ENCODE results near the gene FSTL5.
"Not testable (repeated sequence)": the region's sequence is repeated elsewhere in the genome, so short reads cannot be mapped to it uniquely, and the experiment has no call there.

Gene FSTL5

DNA sequence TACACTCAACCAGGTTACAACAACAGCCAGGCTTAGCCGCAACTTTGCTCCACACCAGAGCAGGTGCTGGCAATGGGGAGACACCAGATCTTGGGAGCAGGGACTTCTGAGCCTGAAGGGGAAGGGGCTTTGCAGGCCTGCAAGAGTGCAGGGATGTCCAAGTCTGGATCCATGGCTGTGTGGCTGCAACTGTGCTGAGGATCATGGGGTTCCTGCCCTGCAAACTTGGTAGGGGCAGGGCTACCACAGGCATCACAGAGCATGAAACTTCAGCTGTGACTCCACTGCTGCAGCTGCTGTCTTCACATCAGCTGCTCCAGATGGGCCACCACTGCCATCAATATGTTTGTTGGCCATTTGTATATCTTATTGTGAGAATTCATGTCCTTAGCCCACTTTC, 340.4 kb downstream of the FSTL5 start:
- no peak for DNase-seq

DNA sequence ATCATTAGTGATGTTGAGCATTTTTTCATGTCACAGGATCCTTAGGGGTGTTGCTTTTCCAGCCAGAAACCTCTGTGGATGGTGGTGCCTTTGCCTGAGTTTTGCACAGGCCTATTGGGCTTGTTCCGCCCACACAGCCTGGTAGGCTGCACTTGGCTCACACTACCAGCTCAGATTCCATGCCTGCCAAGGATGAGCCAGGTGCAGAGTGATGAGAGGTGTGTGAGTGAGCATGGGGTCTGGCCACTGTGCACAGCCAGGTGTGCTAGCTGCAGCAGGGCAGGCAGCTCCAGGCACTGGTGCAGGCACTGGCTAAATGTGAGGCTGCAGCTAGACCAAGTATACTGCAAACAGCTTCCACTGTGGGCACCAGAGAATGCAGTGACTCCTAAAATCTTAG, 341.6 kb downstream of the FSTL5 start:
- DNase-seq: no peak

DNA sequence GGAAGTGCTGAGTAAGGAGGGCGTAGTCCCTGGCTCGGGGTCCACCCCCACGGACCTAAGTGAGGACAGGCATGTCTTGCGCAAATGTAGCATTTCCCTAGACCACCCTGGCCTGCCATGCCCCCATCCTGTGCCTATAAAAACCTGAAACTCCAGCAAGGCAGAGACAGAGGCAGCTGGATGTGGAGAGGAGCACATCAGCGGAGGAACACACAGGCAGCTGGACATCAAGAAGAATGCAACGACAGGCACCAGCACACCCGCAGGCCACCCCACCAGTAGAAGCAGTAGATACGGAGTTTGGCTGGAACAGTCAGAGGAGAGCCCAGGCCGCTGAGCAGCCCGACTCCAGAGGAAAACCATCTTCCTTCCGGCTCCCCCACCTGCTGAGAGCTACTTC, 345.9 kb downstream of the FSTL5 start:
- no peak for DNase-seq

GRCh38 chr4:161816958-161817357, 346.8 kb downstream of the FSTL5 start:
- DNase-seq: no peak

- no peak for DNase-seq
Observed at GRCh38 chr4:161815841-161816240, 348.0 kb downstream of the FSTL5 start.

DNA sequence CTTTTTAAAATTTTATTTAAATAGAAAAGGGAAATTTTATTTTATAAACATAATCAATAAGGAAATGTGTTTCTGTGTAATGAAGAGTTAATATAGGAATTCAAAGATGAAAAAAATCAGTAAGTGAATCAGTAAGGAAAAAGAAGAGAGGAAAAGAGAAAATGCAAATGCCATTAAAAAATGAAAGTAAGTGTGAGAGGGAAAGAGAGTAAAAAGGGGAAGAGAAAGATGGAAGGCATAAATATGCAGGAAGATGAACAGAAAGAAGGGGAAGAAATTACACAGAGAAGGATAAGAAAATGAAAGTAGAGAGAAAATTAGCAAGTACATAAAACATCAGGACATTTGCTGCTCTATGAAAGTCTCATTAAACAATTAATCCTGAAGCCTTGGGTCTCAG, 349.9 kb downstream of the FSTL5 start:
- no peak for DNase-seq

DNA sequence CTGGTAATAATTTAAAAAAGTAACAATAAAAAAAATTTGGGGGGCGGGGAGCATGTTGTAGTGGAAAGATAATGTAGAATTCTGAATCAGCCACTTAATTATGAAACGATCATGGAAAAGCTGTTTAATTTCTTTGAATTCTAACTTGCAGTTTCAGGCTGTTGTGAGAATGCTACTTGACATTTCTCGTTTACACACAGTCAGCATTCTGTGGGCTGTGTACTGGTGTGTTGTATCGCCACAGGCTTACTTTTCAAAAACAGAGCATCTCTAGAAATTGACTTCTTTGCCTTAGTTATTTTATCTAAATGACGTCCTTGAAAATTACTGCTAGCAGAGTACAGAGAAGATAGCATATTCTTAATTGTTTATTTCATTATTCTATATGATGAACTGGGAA, 350.4 kb downstream of the FSTL5 start:
- DNase-seq: no peak

DNA sequence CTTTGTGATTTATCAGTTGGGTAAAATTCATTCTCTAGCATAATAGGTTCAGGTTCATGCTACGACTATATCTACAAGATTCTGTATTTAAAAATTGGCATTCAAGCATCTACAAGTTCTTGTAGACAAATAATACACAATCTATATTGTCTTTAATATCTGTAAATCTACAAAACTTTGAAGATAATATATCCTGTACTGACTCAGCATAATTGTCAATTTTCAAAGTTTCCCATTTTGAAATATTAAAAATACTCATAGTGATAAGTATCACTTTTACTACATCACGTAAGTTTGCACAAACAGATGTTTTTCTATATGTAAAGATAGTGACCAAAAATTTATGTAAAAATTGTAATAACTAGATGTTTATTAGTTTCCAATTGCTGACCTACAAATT, 360.6 kb downstream of the FSTL5 start:
- no peak for DNase-seq

DNA sequence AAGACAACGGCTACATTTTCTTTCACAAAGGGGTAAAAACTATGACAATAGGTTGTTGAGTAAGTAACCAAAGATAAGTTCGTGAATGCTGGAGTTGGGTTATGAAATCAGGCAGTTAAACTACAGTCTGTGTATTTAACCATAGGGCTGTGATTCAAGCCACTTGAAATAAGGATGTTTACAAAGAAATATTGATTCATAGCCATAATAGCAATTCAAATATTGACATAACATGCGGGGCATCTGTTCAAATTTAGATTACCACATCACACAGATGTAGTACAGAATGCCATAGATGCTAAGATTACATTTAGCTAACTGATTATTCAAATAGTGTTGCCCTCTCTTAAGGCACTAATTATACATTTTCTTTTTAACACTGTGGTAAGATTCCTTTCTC, 364.1 kb downstream of the FSTL5 start:
- no peak for DNase-seq

GRCh38 chr4:161792991-161793390, 370.8 kb downstream of the FSTL5 start:
- DNase-seq: no peak

DNA sequence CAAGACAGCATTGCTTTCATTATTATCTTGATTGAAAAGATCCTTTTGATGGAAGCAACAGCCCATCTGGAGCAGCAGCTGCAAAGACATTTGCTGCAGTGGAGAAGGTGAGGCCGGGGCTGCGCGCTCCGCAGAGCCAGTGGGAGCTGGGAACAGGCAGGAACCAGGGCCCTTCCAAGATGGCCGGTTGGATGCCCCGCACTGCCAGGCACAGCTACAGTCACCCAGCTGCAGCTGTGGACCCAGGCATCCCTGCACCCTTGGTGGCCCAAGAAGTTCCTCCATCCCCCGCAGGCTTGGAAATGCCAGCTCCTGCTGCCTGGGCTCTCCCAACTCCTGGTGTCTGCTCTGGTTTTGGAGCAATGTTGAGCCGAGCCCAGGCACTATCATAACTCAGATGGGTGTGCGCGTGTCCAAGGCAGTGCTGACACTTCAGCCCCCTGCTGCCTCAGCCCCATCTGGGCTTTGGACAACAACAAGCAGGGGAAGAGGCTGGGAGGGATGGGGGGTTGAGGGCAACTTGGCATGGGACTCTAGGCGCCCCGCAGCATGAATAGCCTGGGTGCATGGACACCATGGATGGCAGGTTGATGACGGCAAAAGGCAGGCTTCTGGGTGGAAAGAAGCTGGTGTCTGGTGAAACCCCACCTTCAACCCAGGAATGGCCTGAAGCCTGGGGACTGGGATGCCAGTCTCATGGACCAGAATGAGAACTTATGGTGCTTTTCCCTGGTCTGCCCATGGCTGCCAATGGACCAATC, 371.8 kb downstream of the FSTL5 start:
- no peak for DNase-seq

- no peak for DNase-seq
Observed at GRCh38 chr4:161767116-161767515, 396.7 kb downstream of the FSTL5 start.

- no peak for DNase-seq
Observed at GRCh38 chr4:161762796-161763195, 401.0 kb downstream of the FSTL5 start.

DNA sequence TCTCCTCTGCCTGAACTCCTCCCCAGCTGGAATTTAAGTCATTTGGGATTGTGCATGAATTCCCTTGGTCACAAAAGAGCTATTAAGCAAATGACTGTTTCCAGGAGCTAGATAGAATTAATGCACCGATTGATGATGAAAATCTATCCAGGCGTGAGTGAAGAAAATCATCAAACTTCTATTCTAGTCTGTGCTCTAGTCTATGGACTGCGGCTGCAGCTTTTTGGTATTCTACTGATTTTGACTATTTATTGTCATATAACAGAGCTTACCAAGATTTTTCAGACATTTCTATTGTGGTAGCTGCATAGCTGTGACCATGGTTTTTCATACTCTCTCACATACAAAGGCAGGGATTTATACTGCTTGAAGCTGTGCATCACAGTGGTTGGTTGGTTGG, 403.8 kb downstream of the FSTL5 start:
- DNase-seq: no peak

DNA sequence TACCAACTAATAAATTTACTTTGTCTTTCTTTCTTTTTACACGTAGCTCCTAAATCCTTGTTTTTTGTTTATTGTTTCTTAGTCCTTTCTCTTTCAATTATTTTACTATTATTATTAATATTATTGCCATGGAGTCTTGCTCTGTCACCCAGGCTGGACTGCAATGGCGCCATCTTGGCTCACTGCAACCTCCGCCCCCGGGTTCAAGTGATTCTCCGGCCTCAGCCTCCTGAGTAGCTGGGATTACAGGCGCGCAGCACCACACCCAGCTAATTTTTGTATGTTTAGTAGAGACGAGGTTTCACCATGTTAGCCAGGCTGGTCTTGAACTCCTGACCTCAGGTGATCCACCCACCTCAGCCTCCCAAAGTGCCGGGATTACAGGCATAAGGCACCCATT, 405.4 kb downstream of the FSTL5 start:
- DNase-seq: not testable (repeated sequence)

DNA sequence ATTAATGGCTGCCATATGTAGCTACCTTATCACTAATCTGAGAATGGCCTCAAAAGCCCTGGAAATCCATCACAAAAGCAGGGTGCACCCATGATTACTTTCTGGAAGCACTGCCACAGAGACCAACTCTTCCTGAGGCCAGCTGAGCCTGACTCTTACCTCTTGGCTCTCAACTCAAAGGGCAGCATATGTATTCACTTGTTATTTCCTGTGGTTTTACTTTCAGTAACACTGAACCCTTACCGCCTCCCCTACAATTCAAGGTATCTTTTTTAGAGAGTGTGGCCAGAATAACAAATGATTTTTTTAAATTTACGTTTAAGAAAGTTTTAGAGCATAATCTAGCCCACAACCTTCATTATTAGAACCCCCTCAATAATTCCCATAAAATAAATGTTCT, 434.9 kb downstream of the FSTL5 start:
- DNase-seq: no peak

GRCh38 chr4:161721947-161722346, 441.9 kb downstream of the FSTL5 start:
- no peak for DNase-seq

DNA sequence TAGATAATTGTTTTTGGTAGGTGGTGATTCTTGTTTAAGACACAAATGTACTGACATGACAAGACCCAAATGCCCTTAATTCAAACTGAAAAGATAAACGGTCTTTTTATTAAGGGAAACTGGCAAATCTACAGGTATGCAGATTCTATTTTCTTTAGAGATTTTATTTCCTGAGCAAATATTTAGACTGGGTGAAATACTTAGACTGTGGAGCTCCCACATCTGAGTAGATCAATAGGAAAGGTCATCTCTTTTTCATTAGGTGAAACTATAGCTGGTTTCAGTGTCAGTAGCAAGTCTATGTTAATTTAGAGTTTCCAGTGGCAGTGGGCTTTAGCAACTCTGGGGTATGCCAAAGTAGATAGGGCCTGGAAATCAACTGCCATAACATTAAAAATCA, 446.7 kb downstream of the FSTL5 start:
- DNase-seq: no peak

- DNase-seq: no peak
Observed at GRCh38 chr4:161714931-161715330, 448.9 kb downstream of the FSTL5 start.

DNA sequence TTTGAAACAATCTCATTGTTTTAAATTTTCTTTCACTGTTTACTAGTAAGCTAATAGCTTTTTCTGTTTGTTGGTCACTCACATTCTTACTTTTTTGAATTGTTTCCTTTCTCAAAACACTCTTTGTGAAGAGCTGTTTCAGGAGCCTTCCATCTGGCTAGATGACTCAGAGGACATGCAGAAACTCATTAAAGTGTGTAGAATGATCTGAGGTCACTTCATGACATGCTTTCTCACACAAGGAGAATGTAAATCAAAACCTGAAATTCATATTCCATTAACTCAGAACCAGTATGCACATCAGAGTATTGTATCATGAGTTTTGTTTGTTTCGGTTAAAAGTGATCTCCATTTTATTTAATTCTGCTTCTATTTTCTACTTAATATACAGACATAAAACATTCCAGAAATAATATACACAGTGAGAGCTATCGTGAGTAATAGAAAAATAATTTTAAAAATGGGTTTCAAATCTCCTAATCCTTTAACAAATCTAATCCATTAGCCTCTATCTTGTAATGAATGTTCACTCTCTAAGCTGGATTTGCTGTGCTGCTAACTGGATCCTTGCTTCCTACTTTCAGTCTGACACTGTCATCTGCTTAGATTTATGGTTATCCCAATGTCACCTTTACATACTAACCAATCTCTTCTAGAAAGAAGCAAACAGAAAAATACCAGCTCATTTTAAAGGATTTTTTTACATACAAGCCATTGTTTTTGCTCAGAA, 449.6 kb downstream of the FSTL5 start:
- no peak for DNase-seq

GRCh38 chr4:161704653-161705052, 459.1 kb downstream of the FSTL5 start:
- DNase-seq: no peak

DNA sequence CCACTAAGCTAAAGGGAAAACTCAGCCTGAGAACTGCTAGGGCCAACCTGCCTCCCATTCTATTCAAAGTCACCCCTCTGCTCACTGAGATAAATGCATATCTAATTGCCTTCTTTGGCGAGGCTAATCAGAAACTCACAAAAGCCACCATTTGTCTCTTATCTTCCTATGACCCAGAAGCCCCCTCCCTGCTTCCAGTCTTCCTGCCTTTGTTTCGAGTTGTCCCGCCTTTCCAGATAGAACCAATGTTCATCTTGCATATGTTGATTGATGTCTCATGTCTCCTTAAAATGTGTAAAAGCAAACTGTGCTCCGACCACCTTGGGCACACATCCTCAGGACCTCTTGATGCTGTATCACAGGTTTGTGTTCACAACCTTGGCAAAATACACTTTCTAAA, 459.8 kb downstream of the FSTL5 start:
- DNase-seq: no peak

DNA sequence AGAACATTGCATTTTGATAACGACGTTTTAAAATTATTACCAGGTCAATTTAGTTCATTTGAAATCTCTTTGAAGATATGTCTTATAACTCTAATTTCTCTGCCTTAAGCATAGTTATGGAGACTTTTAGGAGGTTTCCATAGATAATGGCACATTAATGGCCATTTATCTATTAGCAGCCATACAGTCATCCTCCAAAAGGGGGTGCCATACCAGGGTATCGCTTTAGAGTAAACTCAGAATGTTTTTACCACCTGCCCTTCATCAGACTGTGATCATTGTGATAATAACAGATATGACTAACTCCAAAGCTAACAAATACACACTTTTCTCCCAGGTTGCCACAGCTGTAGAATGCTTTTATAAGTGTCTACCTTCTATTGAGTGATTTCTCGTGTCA, 461.5 kb downstream of the FSTL5 start:
- DNase-seq: no peak

GRCh38 chr4:161696944-161697343, 466.9 kb downstream of the FSTL5 start:
- no peak for DNase-seq

DNA sequence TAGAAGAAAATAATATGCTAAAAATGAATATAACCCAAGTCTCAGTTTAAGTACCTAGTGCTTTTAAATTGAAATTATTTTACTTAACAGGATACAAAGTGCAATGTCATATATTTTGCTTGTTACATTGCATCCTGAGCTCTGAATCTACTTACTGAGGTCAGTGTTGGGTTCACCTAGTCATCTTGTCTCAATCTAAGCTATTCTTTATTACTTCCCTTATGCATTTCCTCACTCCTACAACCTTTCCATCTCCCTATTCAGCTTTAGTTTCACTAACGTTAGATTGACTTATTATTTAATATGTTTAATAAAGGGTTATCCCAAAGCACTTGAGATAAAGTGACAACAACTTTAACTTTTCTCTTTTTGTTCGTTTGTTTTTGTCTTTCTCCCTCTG, 483.7 kb downstream of the FSTL5 start:
- no peak for DNase-seq
